ENCODE results near the gene TEKT1. TPM values are rescaled to one million over a fixed set of nuclear protein-coding genes. Genes with fewer than 3 reads are reported as not detected.

The TEKT1 gene
- polyA plus RNA-seq, 1 donor from 2014 or later: 0.06 TPM

- no peaks in the 10 kb centered on the region for H3K27me3 ChIP-seq (ENCODE audit: insufficient read depth, low read depth, low read length)
- no peaks in the 10 kb centered on the region for H4K20me1 ChIP-seq (ENCODE audit: insufficient read depth)
- TF ChIP-seq EP300 (conservative IDR thresholded peaks at IDR 0.05; ENCODE audit: poor library complexity, severe bottlenecking) (no peak), POLR2AphosphoS5 (IDR thresholded peaks at IDR 0.05) (no peak), RAD21 (conservative IDR thresholded peaks at IDR 0.05) (no peak), SMC3 (conservative IDR thresholded peaks at IDR 0.05; ENCODE audit: poor library complexity) (no peak), CTCF (IDR thresholded peaks at IDR 0.05; ENCODE audit: poor library complexity, severe bottlenecking) (no peak), MXI1 (conservative IDR thresholded peaks at IDR 0.05; ENCODE audit: poor library complexity, severe bottlenecking) (no peak), REST (IDR thresholded peaks at IDR 0.05; ENCODE audit: borderline replicate concordance) (no peak), TAF1 (IDR thresholded peaks at IDR 0.05; ENCODE audit: low read depth) (no peak), EZH2 (IDR thresholded peaks at IDR 0.05; ENCODE audit: borderline replicate concordance, insufficient read depth, low read length, poor library complexity, severe bottlenecking) (no peak)
- no peak overlapping the region for H3K4me3 ChIP-seq (ENCODE audit: low read length)
- no peaks in the 10 kb centered on the region for H3F3A ChIP-seq (ENCODE audit: insufficient read depth, low read length, poor library complexity, severe bottlenecking)
- H3K79me2 ChIP-seq (replicated peaks; ENCODE audit: insufficient read depth, low read length): no peaks in the 10 kb centered on the region
- no peak overlapping the region for H2AFZ ChIP-seq (ENCODE audit: low read depth, low read length)
- H3K36me3 ChIP-seq (ENCODE audit: insufficient read depth, low read length): no peaks in the 10 kb centered on the region
- H3K4me2 ChIP-seq (ENCODE audit: low read length): no peak overlapping the region
- H3K9ac ChIP-seq (ENCODE audit: low read length): no peak overlapping the region
- no peaks in the 10 kb centered on the region for H3K9me3 ChIP-seq (ENCODE audit: low read length)
- H3K27ac ChIP-seq (ENCODE audit: low read length): no peak overlapping the region
- no peaks in the 10 kb centered on the region for H3K9me2 ChIP-seq (ENCODE audit: insufficient read depth, low read length)
These were observed 78.0 kb downstream of the TEKT1 start for GRCh38 chr17:6753546-6753945.

- no peak overlapping the region for H3K9ac ChIP-seq (ENCODE audit: low read length)
- H3K27me3 ChIP-seq (ENCODE audit: insufficient read depth, low read depth, low read length): no peaks in the 10 kb centered on the region
- H3K9me2 ChIP-seq (ENCODE audit: insufficient read depth, low read length): no peaks in the 10 kb centered on the region
- H3K4me2 ChIP-seq (ENCODE audit: low read length): no peak overlapping the region
- H3K27ac ChIP-seq (ENCODE audit: low read length): no peak overlapping the region
- no peaks in the 10 kb centered on the region for H4K20me1 ChIP-seq (ENCODE audit: insufficient read depth)
- H3K9me3 ChIP-seq (ENCODE audit: low read length): no peaks in the 10 kb centered on the region
- no peaks in the 10 kb centered on the region for H3K79me2 ChIP-seq (replicated peaks; ENCODE audit: insufficient read depth, low read length)
- H3K36me3 ChIP-seq (ENCODE audit: insufficient read depth, low read length): no peaks in the 10 kb centered on the region
- TF ChIP-seq EZH2 (IDR thresholded peaks at IDR 0.05; ENCODE audit: borderline replicate concordance, insufficient read depth, low read length, poor library complexity, severe bottlenecking) (no peak), CTCF (IDR thresholded peaks at IDR 0.05; ENCODE audit: poor library complexity, severe bottlenecking) (no peak), REST (IDR thresholded peaks at IDR 0.05; ENCODE audit: borderline replicate concordance) (no peak)
- no peak overlapping the region for H2AFZ ChIP-seq (ENCODE audit: low read depth, low read length)
- no peaks in the 10 kb centered on the region for H3F3A ChIP-seq (ENCODE audit: insufficient read depth, low read length, poor library complexity, severe bottlenecking)
- H3K4me3 ChIP-seq (ENCODE audit: low read length): no peak overlapping the region
These were observed 78.5 kb downstream of the TEKT1 start for GRCh38 chr17:6753006-6753445.
